Endodermal cell (in vitro differentiated cells): ENCODE measurements around the gene SYNE2. TPM values are rescaled to one million over a fixed set of nuclear protein-coding genes. Genes with fewer than 3 reads are reported as not detected.

Experiments
- DNase-seq: peaks from one replicate; pipeline ENCODE4 v3.0.0-alpha.2; 2017
- H3K27ac ChIP-seq: 2 replicates; pipeline ENCODE4 v1.5.1; 2013; ENCODE audit warnings: mild to moderate bottlenecking, low read depth, low read length, moderate library complexity
- H3K27me3 ChIP-seq: 2 replicates; pipeline ENCODE4 v1.6.1; 2013; ENCODE audit warnings: mild to moderate bottlenecking, low read length, moderate library complexity; ENCODE audit not compliant: insufficient read depth, control insufficient read depth, poor library complexity, severe bottlenecking
- H3K36me3 ChIP-seq: 2 replicates; pipeline ENCODE4 v1.7.0; 2013; ENCODE audit warnings: mild to moderate bottlenecking, low read length, moderate library complexity; ENCODE audit not compliant: control insufficient read depth, insufficient read depth
- H3K4me1 ChIP-seq: one replicate; pipeline ENCODE4 v1.7.0; 2013; ENCODE audit warnings: low read length; ENCODE audit not compliant: control insufficient read depth, insufficient read depth
- H3K4me3 ChIP-seq: 2 replicates; pipeline ENCODE4 v1.5.1; 2013; ENCODE audit warnings: mild to moderate bottlenecking, low read length, moderate library complexity
- H3K9ac ChIP-seq: 2 replicates; pipeline ENCODE4 v1.6.1; 2013; ENCODE audit warnings: mild to moderate bottlenecking, low read length, moderate library complexity; ENCODE audit not compliant: poor library complexity, severe bottlenecking; ENCODE audit errors: extremely low read depth
- H3K9me3 ChIP-seq: 2 replicates; pipeline ENCODE4 v1.6.1; 2013; ENCODE audit warnings: mild to moderate bottlenecking, low read length, moderate library complexity; ENCODE audit not compliant: control insufficient read depth
- H3K27ac Mint-ChIP-seq: 2 replicates; pipeline ENCODE4 v1.8.0; 2020; ENCODE audit warnings: mixed read lengths
- H3K27me3 Mint-ChIP-seq: 2 replicates; pipeline ENCODE4 v1.8.0; 2021; ENCODE audit warnings: mild to moderate bottlenecking, mixed read lengths; ENCODE audit not compliant: insufficient read depth
- H3K36me3 Mint-ChIP-seq: 2 replicates; pipeline ENCODE4 v1.8.0; 2020; ENCODE audit warnings: low read depth, mixed read lengths
- H3K4me1 Mint-ChIP-seq: 2 replicates; pipeline ENCODE4 v1.8.0; 2020; ENCODE audit warnings: mixed read lengths
- H3K4me3 Mint-ChIP-seq: 2 replicates; pipeline ENCODE4 v1.8.0; 2020; ENCODE audit warnings: mild to moderate bottlenecking, moderate library complexity, mixed read lengths
- H3K9me3 Mint-ChIP-seq: 2 replicates; pipeline ENCODE4 v1.8.0; 2020; ENCODE audit warnings: mild to moderate bottlenecking, mixed read lengths
- CTCF ChIP-seq: fragments of 200-600 bp; sonication (generic); conservative IDR thresholded peaks from 2 replicates; pipeline ENCODE4 v1.5.0; 2021; ENCODE audit warnings: antibody characterized with exemption, mild to moderate bottlenecking
- WGBS, 2 experiments: methylation state at CpG; one replicate each; pipeline versions ENCODE4 v1.1.5 to v1.1.7; 2013; ENCODE audit warnings: missing lambda C conversion rate in 2 of 2, mixed read lengths in 1 of 2; ENCODE audit not compliant: insufficient coverage in 1 of 2, insufficient read length in 1 of 2; 5-methylcytosine and 5-hydroxymethylcytosine counted together
- total RNA-seq, 2 donors: library from RNA; stranded (reverse); fragmentation: NEBNext Ultra II Directional in 1 of 2; extraction: Animal tissue kit (Norgen Biotek cat#: 25700) in 1 of 2; gene quantifications; 2 replicates in 1 of 2; 3 replicates in 1 of 2; pipeline ENCODE4 v1.2.1, GENCODE V29; 2021

Gene SYNE2
- total RNA-seq, 2 donors from 2014 or later = 65.8 to 70.0 TPM

DNA sequence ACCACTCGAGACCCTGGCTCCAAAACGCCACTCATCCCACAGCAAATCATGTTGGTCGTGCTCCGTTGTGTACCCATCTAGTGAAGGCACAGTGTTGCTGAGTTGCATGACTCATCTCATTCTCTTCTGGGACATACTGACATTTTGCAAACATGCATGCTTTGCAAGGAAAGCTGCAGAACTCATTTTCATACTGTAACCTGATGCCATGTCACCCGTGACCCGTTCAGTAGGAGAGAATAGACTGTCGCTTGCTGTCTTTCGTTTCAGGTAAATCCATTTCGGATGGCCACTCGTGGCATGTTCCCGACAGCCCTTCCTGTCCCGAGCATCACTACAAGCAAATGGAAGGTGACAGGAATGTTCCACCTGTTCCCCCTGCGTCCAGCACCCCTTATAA, 363.2 kb downstream of the SYNE2 start:
- Histone ChIP-seq H3K4me1 (peaks cover 4% of the 10 kb centered on the region), H3K9ac (no peak overlapping the region), H3K4me3 (no peak overlapping the region), H3K9me3 (no peaks in the 10 kb centered on the region), H3K27ac (no peak overlapping the region), H3K27me3 (no peaks in the 10 kb centered on the region), H3K36me3 (peaks cover 94% of the 10 kb centered on the region)
- no peaks in the 10 kb centered on the region for H3K9me3 Mint-ChIP-seq
- no peak overlapping the region for H3K4me3 Mint-ChIP-seq
- H3K4me1 Mint-ChIP-seq = peaks cover 11% of the 10 kb centered on the region
- DNase-seq = no peak
- no peaks in the 10 kb centered on the region for H3K27me3 Mint-ChIP-seq
- no peak overlapping the region for H3K27ac Mint-ChIP-seq
- no peak for TF ChIP-seq CTCF
- peaks cover 77% of the 10 kb centered on the region for H3K36me3 Mint-ChIP-seq
- 93 to 94% methylated on average over 12 to 13 of the region's 13 CpGs for WGBS, 2 experiments

GRCh38 chr14:64217308-64217707, 364.5 kb downstream of the SYNE2 start:
- peaks cover 11% of the 10 kb centered on the region for H3K4me1 Mint-ChIP-seq
- H3K4me3 Mint-ChIP-seq = no peak overlapping the region
- Histone ChIP-seq H3K4me3 (no peak overlapping the region), H3K9me3 (no peaks in the 10 kb centered on the region), H3K27me3 (no peaks in the 10 kb centered on the region), H3K4me1 (peaks cover 4% of the 10 kb centered on the region), H3K9ac (no peak overlapping the region), H3K27ac (no peak overlapping the region), H3K36me3 (peaks cover 93% of the 10 kb centered on the region)
- WGBS, 2 experiments = 94 to 96% methylated on average over 4 of the region's 4 CpGs
- no peak for TF ChIP-seq CTCF
- H3K9me3 Mint-ChIP-seq = no peaks in the 10 kb centered on the region
- no peak for DNase-seq
- H3K27me3 Mint-ChIP-seq = no peaks in the 10 kb centered on the region
- no peak overlapping the region for H3K27ac Mint-ChIP-seq
- peaks cover 73% of the 10 kb centered on the region for H3K36me3 Mint-ChIP-seq

DNA sequence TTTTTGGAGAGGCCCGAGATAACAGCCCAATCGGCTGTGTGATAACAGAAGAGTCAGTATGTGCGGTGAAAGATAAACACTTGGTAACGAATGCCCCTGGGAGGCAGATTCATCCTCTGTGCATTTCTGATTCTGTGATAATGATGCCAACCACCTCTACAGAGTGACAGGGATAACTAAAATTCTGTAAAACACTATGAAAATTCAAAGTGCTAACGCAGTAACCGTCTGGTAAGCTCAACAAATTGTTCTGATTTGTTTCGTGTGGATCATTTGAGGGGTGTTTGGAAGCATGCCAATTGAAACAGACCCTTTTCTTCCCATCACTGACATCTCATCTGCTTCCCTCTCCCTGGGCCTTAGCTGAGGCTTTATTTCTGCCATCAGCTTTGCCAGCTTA, 365.0 kb downstream of the SYNE2 start:
- peaks cover 11% of the 10 kb centered on the region for H3K4me1 Mint-ChIP-seq
- Histone ChIP-seq H3K4me3 (no peak overlapping the region), H3K4me1 (peaks cover 4% of the 10 kb centered on the region), H3K9ac (no peak overlapping the region), H3K27me3 (no peaks in the 10 kb centered on the region), H3K27ac (no peak overlapping the region), H3K9me3 (no peaks in the 10 kb centered on the region), H3K36me3 (peaks cover 88% of the 10 kb centered on the region)
- H3K27me3 Mint-ChIP-seq = no peaks in the 10 kb centered on the region
- H3K4me3 Mint-ChIP-seq = no peak overlapping the region
- no peaks in the 10 kb centered on the region for H3K9me3 Mint-ChIP-seq
- peaks cover 70% of the 10 kb centered on the region for H3K36me3 Mint-ChIP-seq
- no peak overlapping the region for H3K27ac Mint-ChIP-seq
- 94 to 99% methylated on average over 6 to 7 of the region's 7 CpGs for WGBS, 2 experiments
- no peak for TF ChIP-seq CTCF
- no peak for DNase-seq
